ENCODE measurements around the gene CHST8.

The CHST8 gene

GRCh38 chr19:33749016-33749415 lies 127.3 kb downstream of the CHST8 start:
- DNase-seq = no peak

- no peak for DNase-seq
These were observed 127.9 kb downstream of the CHST8 start for GRCh38 chr19:33749619-33750175.

GRCh38 chr19:33750587-33751435 lies 129.1 kb downstream of the CHST8 start:
- DNase-seq = peak; percentile 30

- DNase-seq = no peak
These were observed 129.7 kb downstream of the CHST8 start for GRCh38 chr19:33751436-33751770.

GRCh38 chr19:33752018-33752800 lies 130.5 kb downstream of the CHST8 start:
- no peak for DNase-seq

GRCh38 chr19:33752945-33753344 lies 131.2 kb downstream of the CHST8 start:
- DNase-seq = no peak

- DNase-seq = no peak
These were observed 132.6 kb downstream of the CHST8 start for GRCh38 chr19:33754361-33754760.

GRCh38 chr19:33755099-33756035 lies 133.6 kb downstream of the CHST8 start:
- no peak for DNase-seq

GRCh38 chr19:33756177-33756576 lies 134.4 kb downstream of the CHST8 start:
- no peak for DNase-seq

GRCh38 chr19:33758541-33759013 lies 136.8 kb downstream of the CHST8 start:
- DNase-seq = no peak

- DNase-seq = no peak
These were observed 137.6 kb downstream of the CHST8 start for GRCh38 chr19:33759356-33759755.

GRCh38 chr19:33763633-33764371 lies 142.0 kb downstream of the CHST8 start:
- DNase-seq = no peak

- no peak for DNase-seq
These were observed 144.9 kb downstream of the CHST8 start for GRCh38 chr19:33766623-33767022.

- no peak for DNase-seq
These were observed 146.2 kb downstream of the CHST8 start for GRCh38 chr19:33767898-33768413.

GRCh38 chr19:33769208-33769607 lies 147.5 kb downstream of the CHST8 start:
- no peak for DNase-seq

GRCh38 chr19:33770107-33770506 lies 148.4 kb downstream of the CHST8 start:
- no peak for DNase-seq

- peak; percentile 54 for DNase-seq
These were observed 149.8 kb downstream of the CHST8 start for GRCh38 chr19:33771384-33772101.

- no peak for DNase-seq
These were observed 150.5 kb downstream of the CHST8 start for GRCh38 chr19:33772102-33772857.

GRCh38 chr19:33772858-33773180 lies 151.1 kb downstream of the CHST8 start:
- DNase-seq = no peak

Measured in NCI-H1092 treated with DMSO at 0.1 percent for 48 hours (cell line).